HCT116 (cell line): ENCODE results near the gene SLC25A25. TPM values are rescaled to one million over a fixed set of nuclear protein-coding genes. Genes with fewer than 3 reads are reported as not detected.

Experiments used
- ATAC-seq: fragments of 200-7000 bp; cut with Tn5 transposase; 2 replicates; pipeline ENCODE4 v1.9.1; 2020; ENCODE audit warnings: mild to moderate bottlenecking, moderate library complexity
- BruUV-seq: library from RNA; stranded (reverse); fragments of 400-500 nt; replicated peaks from 2 replicates; lab custom pipeline; 2021; lab: Mats Ljungman, UMichigan
- CTCF ChIA-PET: fragments of 300-600 bp; sonication (Branson Sonifier 250); formaldehyde crosslinking; loops from one replicate; lab custom pipeline; 2021; ENCODE audit warnings: antibody characterized with exemption; lab: Charles Lee
- POLR2A ChIA-PET: fragments of 300-600, 350-600 bp; sonication (Branson Sonifier 250); formaldehyde crosslinking; loops from one replicate; lab custom pipeline; 2021; ENCODE audit warnings: antibody characterized with exemption; lab: Charles Lee
- RAD21 ChIA-PET, 2 experiments: fragments of 300-600 bp; sonication (Branson Sonifier 250); formaldehyde crosslinking; loops; one replicate each; lab custom pipeline; 2023; ENCODE audit warnings: low total read pairs in 2 of 2; ENCODE audit not compliant: uncharacterized antibody in 2 of 2, unreplicated experiment in 2 of 2, low non-redundant PET in 1 of 2; lab: Charles Lee
- DNase-seq: peaks from one replicate; pipeline ENCODE4 v3.0.0-alpha.2; 2010; ENCODE audit warnings: low read depth, low spot score
- H2AFZ ChIP-seq: fragments of 200-600 bp; shearing (Covaris generic), sonication (generic); 2 replicates; pipeline ENCODE4 v1.6.1; 2017; ENCODE audit warnings: low read depth, mixed run types, mixed read lengths, antibody characterized with exemption, low read length; ENCODE audit not compliant: poor library complexity, severe bottlenecking
- H3K27ac ChIP-seq: 2 replicates; pipeline ENCODE4 v1.5.1; 2012; ENCODE audit warnings: low read depth, low read length
- H3K27me3 ChIP-seq: fragments of 200-600 bp; sonication (generic); 2 replicates; pipeline ENCODE4 v1.6.1; 2016; ENCODE audit warnings: mixed run types, low read length, mixed read lengths; ENCODE audit not compliant: insufficient read depth
- H3K36me3 ChIP-seq, 2 experiments: fragments of 200-500 bp in 1 of 2; fragments of 200-600 bp in 1 of 2; sonication (Bioruptor generic) in 1 of 2; sonication (generic) in 1 of 2; 2 replicates each; pipeline versions ENCODE4 v1.5.1 to v1.6.1; 2014 to 2016; ENCODE audit warnings: low read length in 2 of 2, inconsistent platforms in 1 of 2, mixed read lengths in 1 of 2, mixed run types in 1 of 2; ENCODE audit not compliant: insufficient read depth in 2 of 2, control insufficient read depth in 1 of 2
- H3K4me1 ChIP-seq, 2 experiments: fragments of 200-600 bp in 1 of 2; sonication (generic) in 1 of 2; 2 replicates each; pipeline versions ENCODE4 v1.5.1 to v1.6.1; 2012 to 2017; ENCODE audit warnings: low read length in 2 of 2, inconsistent platforms in 1 of 2, mild to moderate bottlenecking in 1 of 2, mixed read lengths in 1 of 2, mixed run types in 1 of 2, moderate library complexity in 1 of 2; ENCODE audit not compliant: insufficient read depth in 2 of 2, control insufficient read depth in 1 of 2
- H3K4me2 ChIP-seq: fragments of 200-600 bp; sonication (generic); 2 replicates; pipeline ENCODE4 v1.6.1; 2017; ENCODE audit warnings: mixed run types, low read length, mixed read lengths
- H3K4me3 ChIP-seq, 2 experiments: fragments of 200-600 bp in 1 of 2; sonication (generic) in 1 of 2; replicated peaks in 1 of 2; 2 replicates each; pipeline ENCODE4 v1.5.1; 2011 to 2016; ENCODE audit warnings: low read length in 2 of 2, control low read depth in 1 of 2, low read depth in 1 of 2, mild to moderate bottlenecking in 1 of 2, mixed read lengths in 1 of 2, mixed run types in 1 of 2
- H3K79me2 ChIP-seq: fragments of 200-600 bp; sonication (generic); 2 replicates; pipeline ENCODE4 v1.6.1; 2017; ENCODE audit warnings: mild to moderate bottlenecking, mixed run types, low read length, moderate library complexity, mixed read lengths; ENCODE audit not compliant: insufficient read depth
- H3K9ac ChIP-seq: fragments of 200-600 bp; sonication (generic); 2 replicates; pipeline ENCODE4 v1.6.1; 2016; ENCODE audit warnings: low read length, mixed read lengths
- H3K9me2 ChIP-seq: fragments of 200-600 bp; sonication (generic), shearing (Covaris generic); 2 replicates; pipeline ENCODE4 v1.6.1; 2017; ENCODE audit warnings: mixed run types, mild to moderate bottlenecking, moderate library complexity; ENCODE audit not compliant: insufficient read depth
- H3K9me3 ChIP-seq, 2 experiments: fragments of 200-500 bp in 1 of 2; fragments of 200-600 bp in 1 of 2; sonication (Bioruptor generic) in 1 of 2; sonication (generic) in 1 of 2; 2 replicates each; pipeline ENCODE4 v1.6.1; 2014 to 2017; ENCODE audit warnings: low read length in 2 of 2, mixed read lengths in 2 of 2, inconsistent platforms in 1 of 2, low read depth in 1 of 2, mild to moderate bottlenecking in 1 of 2, mixed run types in 1 of 2, moderate library complexity in 1 of 2; ENCODE audit not compliant: control insufficient read depth in 1 of 2, insufficient read depth in 1 of 2
- H4K20me1 ChIP-seq: fragments of 200-600 bp; sonication (generic), shearing (Covaris generic); 2 replicates; pipeline ENCODE4 v1.6.1; 2017; ENCODE audit warnings: mixed run types, mild to moderate bottlenecking, moderate library complexity; ENCODE audit not compliant: insufficient read depth
- EGR1 ChIP-seq: IDR thresholded peaks from 2 replicates; pipeline ENCODE4 v1.6.1; 2012; ENCODE audit warnings: low read depth
- EZH2 ChIP-seq: fragments of 200-600 bp; sonication (generic); IDR thresholded peaks from 2 replicates; pipeline ENCODE4 v1.6.1; 2017; ENCODE audit warnings: antibody characterized with exemption, mixed run types
- FOSL1 ChIP-seq: IDR thresholded peaks from 2 replicates; pipeline ENCODE4 v1.6.1; 2012; ENCODE audit warnings: low read depth
- JUND ChIP-seq: IDR thresholded peaks from 2 replicates; pipeline ENCODE4 v1.6.1; 2012
- POLR2A ChIP-seq: IDR thresholded peaks from 2 replicates; pipeline ENCODE4 v1.7.0; 2011; ENCODE audit warnings: borderline replicate concordance; ENCODE audit not compliant: insufficient read depth, insufficient read length; ENCODE audit errors: extremely low read depth
- POLR2AphosphoS5 ChIP-seq: IDR thresholded peaks from 2 replicates; pipeline ENCODE4 v1.6.1; 2011; ENCODE audit warnings: mild to moderate bottlenecking, low read depth, low read length, moderate library complexity
- SIN3A ChIP-seq: IDR thresholded peaks from 2 replicates; pipeline ENCODE4 v1.6.1; 2012; ENCODE audit warnings: low read depth
- SP1 ChIP-seq: IDR thresholded peaks from 2 replicates; pipeline ENCODE4 v1.6.1; 2012; ENCODE audit warnings: low read depth
- YY1 ChIP-seq: IDR thresholded peaks from 2 replicates; pipeline ENCODE4 v1.6.1; 2011; ENCODE audit warnings: low read length, low read depth, moderate library complexity, mild to moderate bottlenecking; ENCODE audit not compliant: insufficient replicate concordance; ENCODE audit errors: extremely low read depth
- ZFX ChIP-seq: fragments of 450-650 bp; IDR thresholded peaks from 2 replicates; pipeline ENCODE4 v1.6.1; 2017
- ZNF274 ChIP-seq: fragments of 200-500 bp; sonication (Bioruptor generic); IDR thresholded peaks from 2 replicates; pipeline ENCODE4 v1.6.1; 2014; ENCODE audit warnings: mild to moderate bottlenecking, low read depth, low read length, inconsistent platforms
- intact Hi-C: fragments of 100-400 bp; cut with micrococcal nuclease; formaldehyde crosslinking; loops from 2 replicates; pipeline ENCODE4 v1.10.0; 2022
- total RNA-seq: library from RNA; stranded (reverse); gene quantifications from one replicate; pipeline ENCODE4 v1.2.1, GENCODE V29; 2021; ENCODE audit not compliant: unreplicated experiment
- TF ChIP-seq, protein P1 (sequence below): IDR thresholded peaks from 2 replicates; pipeline ENCODE4 v1.6.1; 2012
- TF ChIP-seq, protein P2 (sequence below): IDR thresholded peaks from 2 replicates; pipeline ENCODE4 v1.6.1; 2012; ENCODE audit warnings: low read depth
- TF ChIP-seq, protein P3 (sequence below): IDR thresholded peaks from 2 replicates; pipeline ENCODE4 v1.6.1; 2011; ENCODE audit warnings: mild to moderate bottlenecking, low read length, moderate library complexity; ENCODE audit not compliant: insufficient replicate concordance; ENCODE audit errors: extremely low read depth
- TF ChIP-seq, protein P4 (sequence below), 3 experiments: fragments of 200-600 bp in 1 of 3; sonication (generic) in 1 of 3; IDR thresholded peaks in 2 of 3; conservative IDR thresholded peaks in 1 of 3; 2 replicates each; pipeline ENCODE4 v1.5.1; 2012 to 2017; ENCODE audit warnings: low read depth in 2 of 3, low read length in 2 of 3, antibody characterized with exemption in 1 of 3, borderline replicate concordance in 1 of 3, control low read depth in 1 of 3, mild to moderate bottlenecking in 1 of 3, mixed read lengths in 1 of 3, mixed run types in 1 of 3, moderate library complexity in 1 of 3; ENCODE audit not compliant: insufficient read depth in 1 of 3

SLC25A25 gene
- total RNA-seq, 1 experiment from 2014 or later: 15.3 TPM

DNA sequence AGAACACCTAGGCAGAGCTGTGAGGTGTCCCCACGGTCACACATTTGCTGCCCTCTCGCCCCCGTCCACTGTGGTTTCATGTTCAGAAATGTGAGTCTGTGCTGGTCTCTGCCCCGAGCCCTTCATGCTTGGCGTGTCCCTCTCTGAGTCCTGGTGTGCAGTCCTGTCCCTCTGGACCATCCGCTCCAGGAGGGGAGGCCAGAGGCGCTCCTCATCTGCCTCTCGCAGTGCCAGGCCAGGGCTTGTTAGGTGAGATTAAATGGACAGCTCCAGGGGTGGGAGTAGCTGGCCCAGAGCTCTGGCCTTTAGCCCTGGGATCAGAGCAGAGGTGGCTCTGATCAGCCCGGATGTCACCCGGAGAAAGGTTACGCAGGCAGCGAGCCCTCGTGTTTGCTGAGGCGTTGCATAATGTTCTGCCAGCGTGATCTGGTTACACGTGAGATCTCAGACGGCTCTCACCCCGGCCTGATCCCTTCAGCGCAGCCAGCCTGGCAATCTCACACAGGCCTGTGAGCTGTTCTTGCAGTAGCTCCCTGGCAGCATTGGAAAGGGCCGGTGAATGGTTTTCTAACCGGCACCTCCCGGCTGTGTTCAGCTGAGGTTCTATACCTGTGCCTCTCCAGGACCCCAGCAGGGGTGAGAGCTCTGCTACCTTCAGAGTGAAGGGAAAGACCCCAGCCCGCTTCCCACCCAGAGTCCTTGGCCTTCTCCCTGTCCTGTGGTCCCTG lies 35.0 kb downstream of the SLC25A25 start:
- no peaks in the 10 kb centered on the region for H3K27me3 ChIP-seq
- H3K79me2 ChIP-seq: peaks cover 34% of the 10 kb centered on the region
- H4K20me1 ChIP-seq: no peaks in the 10 kb centered on the region; the same call in 1 of the 2 replicates
- H3K4me3 ChIP-seq: no peak overlapping the region
- ATAC-seq (no peak), DNase-seq (no peak)
- no peaks in the 10 kb centered on the region for H3K9me3 ChIP-seq
- H3K4me2 ChIP-seq: no peak overlapping the region
- no peaks in the 10 kb centered on the region for H3K9me2 ChIP-seq
- RAD21 ChIA-PET: no interaction called here
- H3K4me1 ChIP-seq: peaks cover 10 to 18% of the 10 kb centered on the region in 2 experiments
- H3K36me3 ChIP-seq: peaks cover 12 to 38% of the 10 kb centered on the region in 2 experiments
- POLR2A ChIA-PET: interaction anchor here (0.6 kb wide), 1 partner anchor 154 kb away, joined by 4 read pairs; no protein-coding TSS in a partner anchor
- CTCF ChIA-PET: no interaction called here
- H3K27ac ChIP-seq: no peak overlapping the region
- no TSS peak for BruUV-seq
- no peak overlapping the region for H2AFZ ChIP-seq
- H3K9ac ChIP-seq: no peak overlapping the region
- no peak for TF ChIP-seq FOSL1
- TF ChIP-seq SP1: no peak
- TF ChIP-seq EZH2: no peak
- TF ChIP-seq, protein P1, sequence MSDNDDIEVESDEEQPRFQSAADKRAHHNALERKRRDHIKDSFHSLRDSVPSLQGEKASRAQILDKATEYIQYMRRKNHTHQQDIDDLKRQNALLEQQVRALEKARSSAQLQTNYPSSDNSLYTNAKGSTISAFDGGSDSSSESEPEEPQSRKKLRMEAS: no peak
- TF ChIP-seq POLR2AphosphoS5: no peak
- TF ChIP-seq EGR1: no peak
- TF ChIP-seq, protein P2, sequence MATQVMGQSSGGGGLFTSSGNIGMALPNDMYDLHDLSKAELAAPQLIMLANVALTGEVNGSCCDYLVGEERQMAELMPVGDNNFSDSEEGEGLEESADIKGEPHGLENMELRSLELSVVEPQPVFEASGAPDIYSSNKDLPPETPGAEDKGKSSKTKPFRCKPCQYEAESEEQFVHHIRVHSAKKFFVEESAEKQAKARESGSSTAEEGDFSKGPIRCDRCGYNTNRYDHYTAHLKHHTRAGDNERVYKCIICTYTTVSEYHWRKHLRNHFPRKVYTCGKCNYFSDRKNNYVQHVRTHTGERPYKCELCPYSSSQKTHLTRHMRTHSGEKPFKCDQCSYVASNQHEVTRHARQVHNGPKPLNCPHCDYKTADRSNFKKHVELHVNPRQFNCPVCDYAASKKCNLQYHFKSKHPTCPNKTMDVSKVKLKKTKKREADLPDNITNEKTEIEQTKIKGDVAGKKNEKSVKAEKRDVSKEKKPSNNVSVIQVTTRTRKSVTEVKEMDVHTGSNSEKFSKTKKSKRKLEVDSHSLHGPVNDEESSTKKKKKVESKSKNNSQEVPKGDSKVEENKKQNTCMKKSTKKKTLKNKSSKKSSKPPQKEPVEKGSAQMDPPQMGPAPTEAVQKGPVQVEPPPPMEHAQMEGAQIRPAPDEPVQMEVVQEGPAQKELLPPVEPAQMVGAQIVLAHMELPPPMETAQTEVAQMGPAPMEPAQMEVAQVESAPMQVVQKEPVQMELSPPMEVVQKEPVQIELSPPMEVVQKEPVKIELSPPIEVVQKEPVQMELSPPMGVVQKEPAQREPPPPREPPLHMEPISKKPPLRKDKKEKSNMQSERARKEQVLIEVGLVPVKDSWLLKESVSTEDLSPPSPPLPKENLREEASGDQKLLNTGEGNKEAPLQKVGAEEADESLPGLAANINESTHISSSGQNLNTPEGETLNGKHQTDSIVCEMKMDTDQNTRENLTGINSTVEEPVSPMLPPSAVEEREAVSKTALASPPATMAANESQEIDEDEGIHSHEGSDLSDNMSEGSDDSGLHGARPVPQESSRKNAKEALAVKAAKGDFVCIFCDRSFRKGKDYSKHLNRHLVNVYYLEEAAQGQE: no peak
- TF ChIP-seq SIN3A: no peak
- TF ChIP-seq, protein P3, sequence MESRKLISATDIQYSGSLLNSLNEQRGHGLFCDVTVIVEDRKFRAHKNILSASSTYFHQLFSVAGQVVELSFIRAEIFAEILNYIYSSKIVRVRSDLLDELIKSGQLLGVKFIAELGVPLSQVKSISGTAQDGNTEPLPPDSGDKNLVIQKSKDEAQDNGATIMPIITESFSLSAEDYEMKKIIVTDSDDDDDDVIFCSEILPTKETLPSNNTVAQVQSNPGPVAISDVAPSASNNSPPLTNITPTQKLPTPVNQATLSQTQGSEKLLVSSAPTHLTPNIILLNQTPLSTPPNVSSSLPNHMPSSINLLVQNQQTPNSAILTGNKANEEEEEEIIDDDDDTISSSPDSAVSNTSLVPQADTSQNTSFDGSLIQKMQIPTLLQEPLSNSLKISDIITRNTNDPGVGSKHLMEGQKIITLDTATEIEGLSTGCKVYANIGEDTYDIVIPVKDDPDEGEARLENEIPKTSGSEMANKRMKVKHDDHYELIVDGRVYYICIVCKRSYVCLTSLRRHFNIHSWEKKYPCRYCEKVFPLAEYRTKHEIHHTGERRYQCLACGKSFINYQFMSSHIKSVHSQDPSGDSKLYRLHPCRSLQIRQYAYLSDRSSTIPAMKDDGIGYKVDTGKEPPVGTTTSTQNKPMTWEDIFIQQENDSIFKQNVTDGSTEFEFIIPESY: no peak
- TF ChIP-seq JUND: no peak
- TF ChIP-seq YY1: no peak
- no peak for TF ChIP-seq POLR2A
- TF ChIP-seq ZNF274: no peak
- TF ChIP-seq ZFX: no peak
- TF ChIP-seq, protein P4, sequence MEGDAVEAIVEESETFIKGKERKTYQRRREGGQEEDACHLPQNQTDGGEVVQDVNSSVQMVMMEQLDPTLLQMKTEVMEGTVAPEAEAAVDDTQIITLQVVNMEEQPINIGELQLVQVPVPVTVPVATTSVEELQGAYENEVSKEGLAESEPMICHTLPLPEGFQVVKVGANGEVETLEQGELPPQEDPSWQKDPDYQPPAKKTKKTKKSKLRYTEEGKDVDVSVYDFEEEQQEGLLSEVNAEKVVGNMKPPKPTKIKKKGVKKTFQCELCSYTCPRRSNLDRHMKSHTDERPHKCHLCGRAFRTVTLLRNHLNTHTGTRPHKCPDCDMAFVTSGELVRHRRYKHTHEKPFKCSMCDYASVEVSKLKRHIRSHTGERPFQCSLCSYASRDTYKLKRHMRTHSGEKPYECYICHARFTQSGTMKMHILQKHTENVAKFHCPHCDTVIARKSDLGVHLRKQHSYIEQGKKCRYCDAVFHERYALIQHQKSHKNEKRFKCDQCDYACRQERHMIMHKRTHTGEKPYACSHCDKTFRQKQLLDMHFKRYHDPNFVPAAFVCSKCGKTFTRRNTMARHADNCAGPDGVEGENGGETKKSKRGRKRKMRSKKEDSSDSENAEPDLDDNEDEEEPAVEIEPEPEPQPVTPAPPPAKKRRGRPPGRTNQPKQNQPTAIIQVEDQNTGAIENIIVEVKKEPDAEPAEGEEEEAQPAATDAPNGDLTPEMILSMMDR (IDR thresholded peaks at IDR 0.05 in 2 of 3, conservative IDR thresholded peaks at IDR 0.05 in 1 of 3; ENCODE audit: borderline replicate concordance in 1 of 3, insufficient read depth in 1 of 3, low read depth in 2 of 3, low read length in 2 of 3): no peak
- intact Hi-C loops: no loop called here
